Endodermal cell (in vitro differentiated cells): ENCODE measurements around the gene XYLT1. TPM values are rescaled to one million over a fixed set of nuclear protein-coding genes. Genes with fewer than 3 reads are reported as not detected.

Experiments used
- DNase-seq: peaks from one replicate; pipeline ENCODE4 v3.0.0-alpha.2; 2017
- H3K27ac ChIP-seq: 2 replicates; pipeline ENCODE4 v1.5.1; 2013; ENCODE audit warnings: mild to moderate bottlenecking, low read depth, low read length, moderate library complexity
- H3K27me3 ChIP-seq: 2 replicates; pipeline ENCODE4 v1.6.1; 2013; ENCODE audit warnings: mild to moderate bottlenecking, low read length, moderate library complexity; ENCODE audit not compliant: insufficient read depth, control insufficient read depth, poor library complexity, severe bottlenecking
- H3K36me3 ChIP-seq: 2 replicates; pipeline ENCODE4 v1.7.0; 2013; ENCODE audit warnings: mild to moderate bottlenecking, low read length, moderate library complexity; ENCODE audit not compliant: control insufficient read depth, insufficient read depth
- H3K4me1 ChIP-seq: one replicate; pipeline ENCODE4 v1.7.0; 2013; ENCODE audit warnings: low read length; ENCODE audit not compliant: control insufficient read depth, insufficient read depth
- H3K4me3 ChIP-seq: 2 replicates; pipeline ENCODE4 v1.5.1; 2013; ENCODE audit warnings: mild to moderate bottlenecking, low read length, moderate library complexity
- H3K9ac ChIP-seq: 2 replicates; pipeline ENCODE4 v1.6.1; 2013; ENCODE audit warnings: mild to moderate bottlenecking, low read length, moderate library complexity; ENCODE audit not compliant: poor library complexity, severe bottlenecking; ENCODE audit errors: extremely low read depth
- H3K9me3 ChIP-seq: 2 replicates; pipeline ENCODE4 v1.6.1; 2013; ENCODE audit warnings: mild to moderate bottlenecking, low read length, moderate library complexity; ENCODE audit not compliant: control insufficient read depth
- H3K27ac Mint-ChIP-seq: 2 replicates; pipeline ENCODE4 v1.8.0; 2020; ENCODE audit warnings: mixed read lengths
- H3K27me3 Mint-ChIP-seq: 2 replicates; pipeline ENCODE4 v1.8.0; 2021; ENCODE audit warnings: mild to moderate bottlenecking, mixed read lengths; ENCODE audit not compliant: insufficient read depth
- H3K36me3 Mint-ChIP-seq: 2 replicates; pipeline ENCODE4 v1.8.0; 2020; ENCODE audit warnings: low read depth, mixed read lengths
- H3K4me1 Mint-ChIP-seq: 2 replicates; pipeline ENCODE4 v1.8.0; 2020; ENCODE audit warnings: mixed read lengths
- H3K4me3 Mint-ChIP-seq: 2 replicates; pipeline ENCODE4 v1.8.0; 2020; ENCODE audit warnings: mild to moderate bottlenecking, moderate library complexity, mixed read lengths
- H3K9me3 Mint-ChIP-seq: 2 replicates; pipeline ENCODE4 v1.8.0; 2020; ENCODE audit warnings: mild to moderate bottlenecking, mixed read lengths
- CTCF ChIP-seq: fragments of 200-600 bp; sonication (generic); conservative IDR thresholded peaks from 2 replicates; pipeline ENCODE4 v1.5.0; 2021; ENCODE audit warnings: antibody characterized with exemption, mild to moderate bottlenecking
- WGBS, 2 experiments: methylation state at CpG; one replicate each; pipeline versions ENCODE4 v1.1.5 to v1.1.7; 2013; ENCODE audit warnings: missing lambda C conversion rate in 2 of 2, mixed read lengths in 1 of 2; ENCODE audit not compliant: insufficient coverage in 1 of 2, insufficient read length in 1 of 2; 5-methylcytosine and 5-hydroxymethylcytosine counted together
- total RNA-seq, 2 donors: library from RNA; stranded (reverse); fragmentation: NEBNext Ultra II Directional in 1 of 2; extraction: Animal tissue kit (Norgen Biotek cat#: 25700) in 1 of 2; gene quantifications; 2 replicates in 1 of 2; 3 replicates in 1 of 2; pipeline ENCODE4 v1.2.1, GENCODE V29; 2021

Gene XYLT1
- total RNA-seq, 2 donors from 2014 or later: 26.8 to 28.5 TPM

DNA sequence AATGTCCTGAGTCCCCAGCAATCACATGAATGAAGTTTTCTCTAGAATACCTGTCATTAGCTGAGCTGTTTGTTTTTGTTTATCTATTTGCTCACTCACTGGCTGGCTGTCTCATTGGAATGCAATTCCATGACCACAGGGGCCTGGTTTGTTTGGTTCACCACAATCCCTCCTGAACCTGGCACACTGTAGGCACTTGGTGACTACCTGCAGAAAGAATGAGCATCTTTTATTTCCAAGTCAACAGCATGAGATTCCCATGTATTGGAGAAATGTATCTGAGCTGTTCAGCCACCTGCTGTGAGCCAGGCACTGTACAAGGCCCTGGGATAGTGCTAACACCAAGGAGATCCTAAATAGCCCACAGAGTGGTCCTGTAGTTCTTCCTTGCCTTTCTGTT lies 345.1 kb downstream of the XYLT1 start:
- H3K9ac ChIP-seq: no peak overlapping the region
- Mint-ChIP-seq H3K27me3 (no peaks in the 10 kb centered on the region), H3K4me1 (peaks cover 5% of the 10 kb centered on the region), H3K4me3 (no peak overlapping the region), H3K9me3 (no peaks in the 10 kb centered on the region), H3K27ac (no peak overlapping the region), H3K36me3 (peaks cover 41% of the 10 kb centered on the region)
- no peak overlapping the region for H3K4me3 ChIP-seq
- H3K36me3 ChIP-seq: no peaks in the 10 kb centered on the region
- no peak for TF ChIP-seq CTCF
- no peaks in the 10 kb centered on the region for H3K27me3 ChIP-seq
- H3K4me1 ChIP-seq: no peaks in the 10 kb centered on the region
- no peak for DNase-seq
- no peak overlapping the region for H3K27ac ChIP-seq
- peaks cover 7% of the 10 kb centered on the region for H3K9me3 ChIP-seq

DNA sequence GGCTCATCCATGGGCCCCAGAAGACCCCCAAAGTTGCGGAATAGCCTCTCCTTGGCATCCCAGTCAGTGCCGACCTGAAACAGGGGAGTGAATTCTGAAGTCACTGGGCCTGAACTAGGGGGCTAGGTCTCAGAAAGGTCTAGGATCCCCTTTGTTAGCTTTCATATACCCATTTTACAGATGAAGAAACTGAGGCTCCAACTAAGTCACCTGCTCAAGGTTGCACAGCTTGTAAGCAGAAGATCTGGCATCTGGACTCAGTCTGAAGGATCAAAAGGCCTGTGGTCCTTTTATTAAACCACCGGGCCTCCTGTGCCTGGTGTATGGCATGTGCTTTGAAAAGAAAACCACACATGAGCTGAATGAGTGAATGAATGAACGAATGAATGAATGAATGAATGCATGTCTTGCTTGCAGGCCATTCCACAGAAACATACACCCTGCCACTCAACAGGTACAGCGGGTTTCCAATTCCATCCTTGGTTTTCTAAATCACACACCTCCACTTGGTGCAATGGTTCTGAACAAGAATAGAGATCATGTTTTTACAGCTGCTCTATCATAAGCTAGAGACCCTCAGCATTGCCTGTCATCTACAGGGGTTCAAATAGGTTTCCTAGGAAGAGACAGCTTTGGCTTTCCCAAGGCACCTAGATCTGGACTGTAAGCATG lies 352.7 kb downstream of the XYLT1 start:
- Mint-ChIP-seq H3K27ac (no peak overlapping the region), H3K9me3 (no peaks in the 10 kb centered on the region), H3K4me1 (peaks cover 26% of the 10 kb centered on the region), H3K27me3 (no peaks in the 10 kb centered on the region), H3K4me3 (no peak overlapping the region), H3K36me3 (peaks cover 12% of the 10 kb centered on the region)
- Histone ChIP-seq H3K9ac (no peak overlapping the region), H3K27me3 (no peaks in the 10 kb centered on the region), H3K9me3 (no peaks in the 10 kb centered on the region), H3K4me3 (no peak overlapping the region), H3K36me3 (no peaks in the 10 kb centered on the region), H3K4me1 (peaks cover 3% of the 10 kb centered on the region), H3K27ac (no peak overlapping the region)
- TF ChIP-seq CTCF: no peak
- no peak for DNase-seq
- WGBS, 2 experiments: 97 to 100% methylated on average over 3 to 4 of the region's 5 CpGs

GRCh38 chr16:17116595-17117322 lies 354.0 kb downstream of the XYLT1 start:
- no peaks in the 10 kb centered on the region for H3K9me3 Mint-ChIP-seq
- WGBS, 2 experiments: 100% methylated on average over 1 to 4 of the region's 4 CpGs
- no peak overlapping the region for H3K27ac Mint-ChIP-seq
- peaks cover 21% of the 10 kb centered on the region for H3K4me1 Mint-ChIP-seq
- no peaks in the 10 kb centered on the region for H3K36me3 ChIP-seq
- TF ChIP-seq CTCF: no peak
- H3K4me3 Mint-ChIP-seq: no peak overlapping the region
- H3K9ac ChIP-seq: no peak overlapping the region
- H3K27me3 ChIP-seq: no peaks in the 10 kb centered on the region
- H3K27ac ChIP-seq: no peak overlapping the region
- no peaks in the 10 kb centered on the region for H3K9me3 ChIP-seq
- peaks cover 12% of the 10 kb centered on the region for H3K36me3 Mint-ChIP-seq
- peaks cover 3% of the 10 kb centered on the region for H3K4me1 ChIP-seq
- no peaks in the 10 kb centered on the region for H3K27me3 Mint-ChIP-seq
- DNase-seq: no peak
- H3K4me3 ChIP-seq: no peak overlapping the region
